G401.6 (cell line): ENCODE measurements around the gene ERI3.

Source experiments
- FAIRE-seq: peaks from 2 replicates; lab custom pipeline; 2012; peaks lifted over from hg19 to GRCh38; lab: Jason Lieb, UNC

ERI3 gene

GRCh38 chr1:44354840-44355581 is at the start of gene ERI3:
ERI3 (minus strand) TSS chr1:44355257; CDS start chr1:44355026, 231 bp downstream.
- FAIRE-seq = peak; percentile 95

- FAIRE-seq = no peak
These were observed 46.5 kb upstream of the ERI3 start for GRCh38 chr1:44401256-44402228.

GRCh38 chr1:44390277-44390676 is 35.2 kb upstream of the ERI3 start:
- FAIRE-seq = no peak

- FAIRE-seq = no peak
These were observed 34.4 kb upstream of the ERI3 start for GRCh38 chr1:44389437-44389836.

GRCh38 chr1:44388551-44388950 is 33.5 kb upstream of the ERI3 start:
- FAIRE-seq = no peak

GRCh38 chr1:44380666-44381177 is 25.7 kb upstream of the ERI3 start:
- FAIRE-seq = no peak

GRCh38 chr1:44377925-44378784 is 23.1 kb upstream of the ERI3 start:
- no peak for FAIRE-seq

GRCh38 chr1:44375547-44375946 is 20.5 kb upstream of the ERI3 start:
- no peak for FAIRE-seq

- FAIRE-seq = no peak
These were observed 16.1 kb upstream of the ERI3 start for GRCh38 chr1:44371206-44371605.

GRCh38 chr1:44368471-44369151 is 13.6 kb upstream of the ERI3 start:
- FAIRE-seq = no peak

- no peak for FAIRE-seq
These were observed 12.9 kb upstream of the ERI3 start for GRCh38 chr1:44367944-44368343.

GRCh38 chr1:44366371-44366975 is 11.4 kb upstream of the ERI3 start:
- FAIRE-seq = no peak

GRCh38 chr1:44361478-44361877 is 6.4 kb upstream of the ERI3 start:
- no peak for FAIRE-seq

GRCh38 chr1:44359234-44359935 is 4.3 kb upstream of the ERI3 start:
- FAIRE-seq = no peak

GRCh38 chr1:44357710-44358109 is 2.7 kb upstream of the ERI3 start:
- FAIRE-seq = no peak

GRCh38 chr1:44355582-44356305 is 687 bp upstream of the ERI3 start:
- no peak for FAIRE-seq

- no peak for FAIRE-seq
These were observed 703 bp downstream of the ERI3 start for GRCh38 chr1:44354268-44354839.

GRCh38 chr1:44353604-44354003 is 1.5 kb downstream of the ERI3 start:
- no peak for FAIRE-seq

GRCh38 chr1:44351289-44351688 is 3.8 kb downstream of the ERI3 start:
- no peak for FAIRE-seq
